Endometrial microvascular endothelial cells (primary cell): ENCODE measurements around the gene JOSD1. TPM values are rescaled to one million over a fixed set of nuclear protein-coding genes. Genes with fewer than 3 reads are reported as not detected.

Experiments
- in situ Hi-C: cut with HindIII; loops from 2 replicates; pipeline ENCODE4 v1.10.0; 2017; ENCODE audit warnings: low sequenced_read_pairs, low pct_unique_long_range_greater_than_20kb; ENCODE audit errors: inconsistent ontology term
- total RNA-seq: library from RNA; depleted of rRNA; stranded (reverse); fragments of >200 nt; gene quantifications from one replicate; pipeline ENCODE4 v1.2.3, GENCODE V29; 2015; ENCODE audit errors: inconsistent ontology term

JOSD1 gene
- total RNA-seq, 1 donor from 2014 or later, result 69.8 TPM

DNA sequence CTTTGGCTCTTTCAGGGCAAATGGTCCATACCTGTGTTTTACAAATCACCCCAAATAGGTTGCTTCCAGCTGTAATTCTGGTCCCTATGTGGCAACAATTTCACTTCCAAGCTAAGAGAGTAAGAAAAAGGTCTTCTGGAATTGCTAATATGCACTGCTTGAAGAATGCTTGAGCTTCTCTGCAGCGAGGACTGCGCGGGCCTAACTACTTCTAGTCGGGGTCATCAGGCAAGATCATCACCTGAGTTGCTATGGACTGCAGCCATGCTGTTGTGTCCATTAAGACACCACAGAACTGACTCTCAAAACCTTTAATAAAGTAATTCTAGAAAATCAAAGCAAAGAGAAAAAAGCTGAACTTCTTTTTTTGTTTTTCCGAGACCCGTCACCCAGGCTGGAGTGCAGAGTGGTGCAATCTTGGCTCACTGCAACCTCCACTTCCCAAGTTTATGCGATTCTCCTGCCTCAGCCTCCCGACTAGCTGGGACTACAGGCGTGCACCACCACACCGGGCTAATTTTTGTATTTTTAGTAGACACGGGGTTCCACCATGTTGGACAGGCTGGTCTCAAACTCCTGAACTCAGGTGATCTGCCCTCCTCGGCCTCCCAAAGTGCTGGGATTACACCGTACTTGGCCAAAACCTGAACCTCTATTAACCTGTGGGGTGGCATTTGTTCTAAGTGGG, 2.2 kb downstream of the JOSD1 start:
- in situ Hi-C loops, result no loop called here

DNA sequence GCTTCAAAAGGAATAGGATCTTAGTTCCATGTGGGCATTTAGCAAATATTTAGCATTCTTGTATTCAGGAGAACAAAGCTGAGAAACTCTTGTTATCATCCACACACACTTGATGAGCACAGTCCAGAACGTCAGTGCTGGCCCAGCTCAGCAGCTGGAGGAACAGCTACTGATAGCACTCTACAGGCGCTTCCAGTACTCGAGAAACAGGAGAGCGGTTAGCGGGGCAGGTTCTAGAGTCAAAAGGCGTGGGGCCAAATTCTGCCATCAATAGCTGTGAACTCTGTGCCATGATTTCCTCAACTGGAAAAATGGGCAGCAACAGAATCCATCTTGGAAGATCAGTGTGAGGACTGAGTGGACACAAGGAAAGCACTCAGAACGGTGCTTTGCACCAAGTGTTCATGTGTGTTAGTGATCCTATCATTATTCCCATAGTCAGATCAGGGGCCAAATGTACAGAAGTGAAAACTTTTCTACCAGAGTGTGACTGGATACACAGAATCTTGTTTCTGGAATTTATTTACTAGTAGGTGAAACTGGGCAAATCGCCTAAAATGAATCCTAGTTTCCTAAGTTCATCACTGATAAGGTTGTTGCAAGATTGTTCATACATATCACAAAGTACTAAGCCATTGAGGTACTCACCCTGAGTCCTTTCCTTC, 3.2 kb downstream of the JOSD1 start:
- in situ Hi-C loops, result no loop called here

- in situ Hi-C loops, result no loop called here
Measured at GRCh38 chr22:38696606-38697424, 3.9 kb downstream of the JOSD1 start.

GRCh38 chr22:38694940-38695339, 5.8 kb downstream of the JOSD1 start:
- in situ Hi-C loops, result no loop called here

GRCh38 chr22:38694049-38694448, 6.7 kb downstream of the JOSD1 start:
- in situ Hi-C loops, result no loop called here

- in situ Hi-C loops, result no loop called here
Measured at GRCh38 chr22:38689651-38690050, 11.1 kb downstream of the JOSD1 start.

DNA sequence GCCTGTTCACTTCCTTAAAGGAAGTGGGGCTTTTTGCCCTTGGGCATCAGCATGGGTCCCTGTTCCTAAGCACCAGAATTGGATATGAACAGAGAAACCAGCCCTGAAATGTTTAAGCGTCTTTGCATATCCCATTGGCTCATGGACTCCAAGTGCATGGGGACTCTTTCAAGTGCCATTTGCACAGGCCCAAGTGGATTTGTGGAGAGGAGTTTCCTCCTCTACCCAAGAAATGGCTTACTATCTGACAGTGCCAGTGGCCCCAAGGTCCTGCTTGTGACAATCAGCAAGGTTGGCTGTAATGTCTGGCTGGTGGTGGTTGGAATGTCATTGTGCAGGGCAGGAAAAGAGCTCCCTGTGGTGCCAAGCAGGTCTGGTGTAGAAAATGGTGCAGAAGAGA, 15.0 kb downstream of the JOSD1 start:
- in situ Hi-C loops, result no loop called here

GRCh38 chr22:38684895-38685294, 15.8 kb downstream of the JOSD1 start:
- in situ Hi-C loops, result no loop called here

- in situ Hi-C loops, result no loop called here
Measured at GRCh38 chr22:38681582-38682335, 19.0 kb downstream of the JOSD1 start, which contains the start of gene TOMM22. TOMM22 (plus strand) TSS chr22:38681957; CDS start chr22:38681979, 22 bp downstream.

GRCh38 chr22:38675833-38676232, 24.9 kb downstream of the JOSD1 start:
- in situ Hi-C loops, result no loop called here

GRCh38 chr22:38674888-38675287, 25.9 kb downstream of the JOSD1 start:
- in situ Hi-C loops, result no loop called here

GRCh38 chr22:38657045-38657909, 43.5 kb downstream of the JOSD1 start:
- in situ Hi-C loops, result no loop called here

GRCh38 chr22:38656256-38657044, 44.3 kb downstream of the JOSD1 start, which contains the start of the genes CBY1 and FAM227A:
CBY1 (plus strand) TSS chr22:38656638; CDS start chr22:38668055, 11,417 bp downstream.
FAM227A (minus strand) TSS chr22:38656392; CDS start chr22:38650168, 6,224 bp downstream.
- in situ Hi-C loops, result no loop called here

- in situ Hi-C loops, result no loop called here
Measured at GRCh38 chr22:38655519-38656255, 45.1 kb downstream of the JOSD1 start.

- in situ Hi-C loops, result no loop called here
Measured at GRCh38 chr22:38653741-38654140, 47.0 kb downstream of the JOSD1 start.

DNA sequence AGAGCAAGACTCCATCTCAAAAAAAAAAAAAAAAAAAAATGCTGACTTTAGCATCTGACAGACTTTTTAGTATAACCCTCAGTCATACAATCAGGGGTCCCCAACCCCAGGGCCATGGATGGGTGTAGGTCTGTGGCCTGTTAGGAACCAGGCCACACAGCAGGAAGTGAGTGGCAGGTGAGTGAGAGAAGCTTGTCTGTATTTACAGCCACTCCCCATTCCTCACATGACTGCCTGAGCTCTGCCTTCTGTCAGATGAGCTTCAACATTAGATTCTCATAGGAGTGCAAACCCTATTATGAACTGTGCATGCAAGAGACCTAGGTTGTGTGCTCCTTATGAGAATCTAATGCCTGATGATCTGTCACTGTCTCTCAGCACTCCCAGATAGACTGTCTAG, 47.9 kb downstream of the JOSD1 start:
- in situ Hi-C loops, result no loop called here
